ENCODE measurements around the gene CST11.

The CST11 gene

DNA sequence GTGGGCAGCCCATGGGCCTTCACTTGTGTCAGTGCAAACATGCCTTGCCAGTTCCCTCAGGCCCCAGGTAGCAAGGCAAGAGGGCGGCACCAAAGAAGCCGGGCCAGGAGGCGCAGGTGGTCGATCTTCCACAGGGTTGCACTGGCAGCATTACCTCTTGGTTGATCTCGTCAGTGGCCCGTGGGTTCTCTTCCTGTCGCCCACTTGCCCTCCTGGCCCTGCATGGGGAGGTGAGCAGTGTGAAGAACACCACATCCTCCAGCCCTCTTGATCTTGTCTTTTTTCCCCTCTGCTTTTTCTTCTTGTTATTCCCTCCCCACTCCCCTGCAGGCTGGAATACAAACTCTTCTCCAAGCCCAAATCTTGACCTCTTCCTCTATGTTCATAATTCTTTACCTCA, 3.0 kb upstream of the CST11 start:
- Histone ChIP-seq H3K9ac (ENCODE audit: low read length) (no peak overlapping the region), H3K27ac (ENCODE audit: low read length) (no peak overlapping the region), H3K4me2 (ENCODE audit: low read length) (no peak overlapping the region)

DNA sequence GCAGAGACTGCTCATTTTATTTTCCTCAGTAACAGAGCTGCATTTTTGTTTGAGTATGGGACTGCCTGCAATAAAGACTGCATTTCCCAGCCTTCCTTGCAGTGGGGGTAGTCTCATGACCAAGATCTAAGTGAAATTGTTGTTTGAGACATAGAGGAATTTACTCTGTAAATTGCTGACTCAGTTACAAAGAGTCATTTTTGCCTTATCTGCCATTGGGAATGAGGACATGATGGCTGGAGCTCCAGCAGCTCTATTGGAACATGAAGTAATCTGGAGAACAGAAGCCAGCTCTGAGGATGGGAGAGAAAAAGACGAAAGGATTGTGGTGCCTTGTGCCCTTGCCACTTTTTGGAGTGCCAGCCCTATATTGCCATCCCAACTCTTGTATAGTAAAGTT, 2.1 kb upstream of the CST11 start:
- Histone ChIP-seq H3K4me3 (ENCODE audit: low read length) (no peak overlapping the region), H3K9ac (ENCODE audit: low read length) (no peak overlapping the region), H2AFZ (ENCODE audit: low read depth, low read length) (no peak overlapping the region), H3K79me2 (ENCODE audit: low read length) (no peaks in the 10 kb centered on the region), H3K27ac (ENCODE audit: low read length) (no peak overlapping the region), H3K4me1 (ENCODE audit: low read length) (peaks cover 1% of the 10 kb centered on the region), H3K36me3 (replicated peaks; ENCODE audit: low read depth, low read length) (no peaks in the 10 kb centered on the region), H4K20me1 (ENCODE audit: insufficient read depth, low read length) (no peaks in the 10 kb centered on the region), H3K4me2 (ENCODE audit: low read length) (no peak overlapping the region), H3K27me3 (ENCODE audit: low read depth, low read length) (0 out of 2 replicates have a peak, but pooled peaks cover 5% of the 10 kb centered on the region), H3K9me3 (ENCODE audit: insufficient read depth, low read length) (no peaks in the 10 kb centered on the region)
- no peak for TF ChIP-seq EZH2phosphoT487 (IDR thresholded peaks at IDR 0.05; ENCODE audit: low read depth)
- TF ChIP-seq, protein P1, sequence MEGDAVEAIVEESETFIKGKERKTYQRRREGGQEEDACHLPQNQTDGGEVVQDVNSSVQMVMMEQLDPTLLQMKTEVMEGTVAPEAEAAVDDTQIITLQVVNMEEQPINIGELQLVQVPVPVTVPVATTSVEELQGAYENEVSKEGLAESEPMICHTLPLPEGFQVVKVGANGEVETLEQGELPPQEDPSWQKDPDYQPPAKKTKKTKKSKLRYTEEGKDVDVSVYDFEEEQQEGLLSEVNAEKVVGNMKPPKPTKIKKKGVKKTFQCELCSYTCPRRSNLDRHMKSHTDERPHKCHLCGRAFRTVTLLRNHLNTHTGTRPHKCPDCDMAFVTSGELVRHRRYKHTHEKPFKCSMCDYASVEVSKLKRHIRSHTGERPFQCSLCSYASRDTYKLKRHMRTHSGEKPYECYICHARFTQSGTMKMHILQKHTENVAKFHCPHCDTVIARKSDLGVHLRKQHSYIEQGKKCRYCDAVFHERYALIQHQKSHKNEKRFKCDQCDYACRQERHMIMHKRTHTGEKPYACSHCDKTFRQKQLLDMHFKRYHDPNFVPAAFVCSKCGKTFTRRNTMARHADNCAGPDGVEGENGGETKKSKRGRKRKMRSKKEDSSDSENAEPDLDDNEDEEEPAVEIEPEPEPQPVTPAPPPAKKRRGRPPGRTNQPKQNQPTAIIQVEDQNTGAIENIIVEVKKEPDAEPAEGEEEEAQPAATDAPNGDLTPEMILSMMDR (IDR thresholded peaks at IDR 0.05; ENCODE audit: low read depth, low read length), result no peak

More for the DNA sequence above, 3.0 kb upstream of the CST11 start:
- H3K9me3 ChIP-seq (ENCODE audit: insufficient read depth, low read length), result no peaks in the 10 kb centered on the region
- H4K20me1 ChIP-seq (ENCODE audit: insufficient read depth, low read length), result no peaks in the 10 kb centered on the region
- no peaks in the 10 kb centered on the region for H3K79me2 ChIP-seq (ENCODE audit: low read length)
- H3K4me1 ChIP-seq (ENCODE audit: low read length), result no peaks in the 10 kb centered on the region
- no peak overlapping the region for H3K4me3 ChIP-seq (ENCODE audit: low read length)
- H3K36me3 ChIP-seq (replicated peaks; ENCODE audit: low read depth, low read length), result no peaks in the 10 kb centered on the region
- TF ChIP-seq, protein P1 (IDR thresholded peaks at IDR 0.05; ENCODE audit: low read depth, low read length), result no peak
- TF ChIP-seq EZH2phosphoT487 (IDR thresholded peaks at IDR 0.05; ENCODE audit: low read depth), result no peak
- peaks cover 6% of the 10 kb centered on the region; the same call in 1 of the 2 replicates for H3K27me3 ChIP-seq (ENCODE audit: low read depth, low read length)
- H2AFZ ChIP-seq (ENCODE audit: low read depth, low read length), result no peak overlapping the region

DNA sequence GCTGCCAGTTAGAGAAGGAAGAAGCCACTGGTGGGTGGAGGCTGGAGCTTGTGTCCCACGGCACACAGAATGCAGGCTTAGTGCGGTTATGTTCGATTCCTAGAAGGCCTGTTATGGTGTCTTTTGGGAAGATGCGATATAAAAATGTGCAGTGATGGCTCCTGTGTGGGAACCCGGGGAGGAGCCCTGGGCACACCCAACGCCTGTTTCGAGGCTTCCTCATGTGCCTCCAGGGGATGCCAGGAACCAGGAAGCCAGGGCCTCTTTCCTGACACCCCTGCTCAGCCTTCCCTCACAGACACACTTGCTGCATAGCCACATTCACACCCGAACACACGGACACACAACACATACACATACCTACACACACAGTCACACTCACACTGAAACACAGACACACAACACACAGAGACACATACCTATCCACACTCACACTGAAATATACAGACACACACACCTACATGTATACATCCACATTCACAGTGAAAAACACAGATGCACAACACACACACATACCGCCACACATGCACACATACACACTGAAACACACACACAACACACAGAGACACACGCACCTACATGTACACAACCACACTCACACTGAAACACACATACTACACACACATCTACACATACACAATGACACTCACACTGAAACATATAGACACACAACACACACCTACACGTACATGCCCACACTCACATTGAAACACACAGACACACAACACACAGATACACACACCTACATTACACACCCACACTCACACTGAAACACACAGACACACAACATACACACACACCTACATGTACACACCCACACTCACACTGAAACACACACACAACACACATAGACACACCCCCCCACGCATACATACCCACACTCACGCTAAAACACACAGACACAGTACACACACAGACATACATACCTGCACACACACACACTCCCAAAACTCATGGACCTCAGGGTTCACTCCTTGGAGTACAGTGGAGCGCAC, 1.2 kb upstream of the CST11 start:
- H3K27me3 ChIP-seq (ENCODE audit: low read depth, low read length), result 0 out of 2 replicates have a peak, but pooled peaks cover 5% of the 10 kb centered on the region
- peaks cover 10% of the 10 kb centered on the region for H3K4me1 ChIP-seq (ENCODE audit: low read length)
- H3K9ac ChIP-seq (ENCODE audit: low read length), result no peak overlapping the region
- H3K79me2 ChIP-seq (ENCODE audit: low read length), result no peaks in the 10 kb centered on the region
- no peak overlapping the region for H2AFZ ChIP-seq (ENCODE audit: low read depth, low read length)
- no peak overlapping the region for H3K4me2 ChIP-seq (ENCODE audit: low read length)
- no peaks in the 10 kb centered on the region for H3K9me3 ChIP-seq (ENCODE audit: insufficient read depth, low read length)
- no peaks in the 10 kb centered on the region for H3K36me3 ChIP-seq (replicated peaks; ENCODE audit: low read depth, low read length)
- H4K20me1 ChIP-seq (ENCODE audit: insufficient read depth, low read length), result no peaks in the 10 kb centered on the region
- no peak overlapping the region for H3K27ac ChIP-seq (ENCODE audit: low read length)
- H3K4me3 ChIP-seq (ENCODE audit: low read length), result no peak overlapping the region
- TF ChIP-seq EZH2phosphoT487 (IDR thresholded peaks at IDR 0.05; ENCODE audit: low read depth), result no peak
- TF ChIP-seq, protein P1 (IDR thresholded peaks at IDR 0.05; ENCODE audit: low read depth, low read length), result no peak

DNA sequence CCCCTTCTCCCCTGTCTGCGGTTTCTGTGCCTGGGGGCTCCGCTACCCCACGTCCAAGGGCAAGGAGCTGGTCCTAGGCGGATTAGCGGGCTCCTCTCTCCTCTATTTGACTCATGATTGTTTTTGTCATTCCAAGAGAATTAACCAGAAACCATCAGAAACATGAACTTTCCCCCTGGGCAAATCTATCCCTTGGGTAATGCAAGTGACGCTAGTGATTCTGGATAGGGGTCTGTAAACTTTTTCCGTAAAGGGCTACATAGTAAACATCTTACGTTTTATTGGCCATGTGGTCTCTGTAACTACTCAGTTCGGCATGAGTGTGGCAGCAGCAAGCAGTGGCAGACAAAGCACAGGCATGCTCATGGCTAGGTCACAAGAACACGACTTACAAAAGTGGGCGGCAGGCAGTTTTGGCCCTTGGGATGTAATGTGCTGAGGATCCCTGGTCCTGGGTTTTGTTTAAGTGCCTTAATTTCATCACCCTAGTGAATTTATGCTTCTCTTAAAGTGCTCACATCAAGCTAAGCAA, 654 bp downstream of the CST11 start:
- H3K36me3 ChIP-seq (replicated peaks; ENCODE audit: low read depth, low read length), result no peaks in the 10 kb centered on the region
- H3K4me3 ChIP-seq (ENCODE audit: low read length), result no peak overlapping the region
- no peak overlapping the region for H3K9ac ChIP-seq (ENCODE audit: low read length)
- H2AFZ ChIP-seq (ENCODE audit: low read depth, low read length), result no peak overlapping the region
- no peaks in the 10 kb centered on the region for H4K20me1 ChIP-seq (ENCODE audit: insufficient read depth, low read length)
- no peaks in the 10 kb centered on the region for H3K9me3 ChIP-seq (ENCODE audit: insufficient read depth, low read length)
- peaks cover 10% of the 10 kb centered on the region for H3K4me1 ChIP-seq (ENCODE audit: low read length)
- TF ChIP-seq, protein P1 (IDR thresholded peaks at IDR 0.05; ENCODE audit: low read depth, low read length), result no peak
- TF ChIP-seq EZH2phosphoT487 (IDR thresholded peaks at IDR 0.05; ENCODE audit: low read depth), result no peak
- no peaks in the 10 kb centered on the region for H3K27me3 ChIP-seq (ENCODE audit: low read depth, low read length)
- H3K79me2 ChIP-seq (ENCODE audit: low read length), result no peaks in the 10 kb centered on the region
- no peak overlapping the region for H3K4me2 ChIP-seq (ENCODE audit: low read length)
- no peak overlapping the region for H3K27ac ChIP-seq (ENCODE audit: low read length)
